ENCODE measurements around the gene PTGFRN. TPM values are rescaled to one million over a fixed set of nuclear protein-coding genes. Genes with fewer than 3 reads are reported as not detected.

The PTGFRN gene
- total RNA-seq, 2 experiments from 2014 or later: not detected

DNA sequence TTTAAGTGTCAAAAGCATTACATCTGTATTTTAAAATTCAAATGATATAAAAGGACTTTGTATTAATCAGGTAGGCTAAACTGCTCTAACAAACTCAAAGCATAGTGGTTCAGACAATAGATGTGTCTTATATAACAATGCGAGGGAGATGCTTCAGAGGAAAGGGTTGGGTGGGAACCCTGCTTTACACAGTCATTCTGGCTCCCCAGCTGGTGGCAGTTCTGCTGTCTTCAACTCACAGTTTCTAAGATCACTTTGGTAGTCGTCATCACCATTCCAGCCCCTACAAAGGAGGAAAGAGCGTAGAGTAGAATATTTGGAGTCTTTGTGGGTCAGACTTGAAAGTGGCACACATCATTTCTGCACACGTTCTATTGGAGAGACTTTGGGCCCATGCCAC is 4.2 kb downstream of the PTGFRN start:
- BruUV-seq (replicated peaks): no TSS peak
- ChIA-PET CTCF (ENCODE audit: unreplicated experiment) (no interaction called here), POLR2A (interaction anchor here (0.5 to 1.1 kb wide), 2 partner anchors 20 to 81 kb away, joined by 3 read pairs; no protein-coding TSS in a partner anchor)
- no peak for DNase-seq (ENCODE audit: low spot score)
- Histone ChIP-seq H3K4me2 (ENCODE audit: low read length) (no peak overlapping the region), H4K20me1 (ENCODE audit: insufficient read depth, low read length) (no peaks in the 10 kb centered on the region), H3K27ac (ENCODE audit: low read depth, low read length, poor library complexity, severe bottlenecking) (no peak overlapping the region), H2AFZ (ENCODE audit: low read length) (no peak overlapping the region), H3K79me2 (ENCODE audit: insufficient read depth, low read depth, low read length) (no peaks in the 10 kb centered on the region), H3K9me3 (ENCODE audit: low read length) (no peaks in the 10 kb centered on the region), H3K4me1 (ENCODE audit: insufficient read depth, low read length, poor library complexity, severe bottlenecking) (no peaks in the 10 kb centered on the region), H3K9me2 (ENCODE audit: insufficient read depth, low read length) (no peaks in the 10 kb centered on the region), H3K36me3 (ENCODE audit: insufficient read depth, low read length) (no peaks in the 10 kb centered on the region), H3K4me3 (ENCODE audit: low read depth, low read length, poor library complexity, severe bottlenecking) (no peak overlapping the region)
- TF ChIP-seq, protein P1, sequence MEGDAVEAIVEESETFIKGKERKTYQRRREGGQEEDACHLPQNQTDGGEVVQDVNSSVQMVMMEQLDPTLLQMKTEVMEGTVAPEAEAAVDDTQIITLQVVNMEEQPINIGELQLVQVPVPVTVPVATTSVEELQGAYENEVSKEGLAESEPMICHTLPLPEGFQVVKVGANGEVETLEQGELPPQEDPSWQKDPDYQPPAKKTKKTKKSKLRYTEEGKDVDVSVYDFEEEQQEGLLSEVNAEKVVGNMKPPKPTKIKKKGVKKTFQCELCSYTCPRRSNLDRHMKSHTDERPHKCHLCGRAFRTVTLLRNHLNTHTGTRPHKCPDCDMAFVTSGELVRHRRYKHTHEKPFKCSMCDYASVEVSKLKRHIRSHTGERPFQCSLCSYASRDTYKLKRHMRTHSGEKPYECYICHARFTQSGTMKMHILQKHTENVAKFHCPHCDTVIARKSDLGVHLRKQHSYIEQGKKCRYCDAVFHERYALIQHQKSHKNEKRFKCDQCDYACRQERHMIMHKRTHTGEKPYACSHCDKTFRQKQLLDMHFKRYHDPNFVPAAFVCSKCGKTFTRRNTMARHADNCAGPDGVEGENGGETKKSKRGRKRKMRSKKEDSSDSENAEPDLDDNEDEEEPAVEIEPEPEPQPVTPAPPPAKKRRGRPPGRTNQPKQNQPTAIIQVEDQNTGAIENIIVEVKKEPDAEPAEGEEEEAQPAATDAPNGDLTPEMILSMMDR (conservative IDR thresholded peaks at IDR 0.05; ENCODE audit: low read length): no peak
- TF ChIP-seq EZH2phosphoT487 (IDR thresholded peaks at IDR 0.05; ENCODE audit: borderline replicate concordance, low read depth, low read length): no peak
- intact Hi-C loops (cut with micrococcal nuclease; ENCODE audit: unreplicated experiment): no loop called here

DNA sequence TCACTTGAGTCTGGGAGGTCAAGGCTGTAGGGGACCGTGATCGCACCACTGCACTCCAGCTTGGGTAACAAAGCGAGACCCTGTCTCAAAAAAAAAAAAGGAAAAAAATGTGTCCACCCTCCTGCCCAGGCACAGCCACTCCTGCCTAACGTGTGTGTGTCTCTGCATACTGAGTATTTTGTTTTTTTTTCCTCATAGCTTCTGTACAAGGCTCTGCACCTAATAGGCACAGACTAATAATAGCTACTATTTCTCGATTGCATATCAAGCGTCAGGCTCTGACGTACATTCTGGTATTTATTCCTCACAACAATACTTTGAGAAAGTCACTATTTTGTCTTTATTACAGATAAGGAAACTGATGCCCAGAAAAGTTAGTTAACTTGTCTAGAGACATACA is 5.0 kb downstream of the PTGFRN start:
- CTCF ChIA-PET (ENCODE audit: unreplicated experiment): no interaction called here
- no peaks in the 10 kb centered on the region for H3K36me3 ChIP-seq (ENCODE audit: insufficient read depth, low read length)
- H3K9me2 ChIP-seq (ENCODE audit: insufficient read depth, low read length): no peaks in the 10 kb centered on the region
- no peaks in the 10 kb centered on the region for H3K9me3 ChIP-seq (ENCODE audit: low read length)
- no peaks in the 10 kb centered on the region for H3K79me2 ChIP-seq (ENCODE audit: insufficient read depth, low read depth, low read length)
- no peak overlapping the region for H3K27ac ChIP-seq (ENCODE audit: low read depth, low read length, poor library complexity, severe bottlenecking)
- POLR2A ChIA-PET: interaction anchor here (0.7 to 1.1 kb wide), 3 partner anchors 11 to 59 kb away, joined by 3 read pairs; no protein-coding TSS in a partner anchor
- no peak overlapping the region for H3K4me2 ChIP-seq (ENCODE audit: low read length)
- intact Hi-C loops (cut with micrococcal nuclease; ENCODE audit: unreplicated experiment): no loop called here
- no peaks in the 10 kb centered on the region for H3K4me1 ChIP-seq (ENCODE audit: insufficient read depth, low read length, poor library complexity, severe bottlenecking)
- H2AFZ ChIP-seq (ENCODE audit: low read length): no peak overlapping the region
- TF ChIP-seq EZH2phosphoT487 (IDR thresholded peaks at IDR 0.05; ENCODE audit: borderline replicate concordance, low read depth, low read length): no peak
- TF ChIP-seq, protein P1 (conservative IDR thresholded peaks at IDR 0.05; ENCODE audit: low read length): no peak
- H3K4me3 ChIP-seq (ENCODE audit: low read depth, low read length, poor library complexity, severe bottlenecking): no peak overlapping the region
- BruUV-seq (replicated peaks): no TSS peak
- H4K20me1 ChIP-seq (ENCODE audit: insufficient read depth, low read length): no peaks in the 10 kb centered on the region
- no peak for DNase-seq (ENCODE audit: low spot score)

DNA sequence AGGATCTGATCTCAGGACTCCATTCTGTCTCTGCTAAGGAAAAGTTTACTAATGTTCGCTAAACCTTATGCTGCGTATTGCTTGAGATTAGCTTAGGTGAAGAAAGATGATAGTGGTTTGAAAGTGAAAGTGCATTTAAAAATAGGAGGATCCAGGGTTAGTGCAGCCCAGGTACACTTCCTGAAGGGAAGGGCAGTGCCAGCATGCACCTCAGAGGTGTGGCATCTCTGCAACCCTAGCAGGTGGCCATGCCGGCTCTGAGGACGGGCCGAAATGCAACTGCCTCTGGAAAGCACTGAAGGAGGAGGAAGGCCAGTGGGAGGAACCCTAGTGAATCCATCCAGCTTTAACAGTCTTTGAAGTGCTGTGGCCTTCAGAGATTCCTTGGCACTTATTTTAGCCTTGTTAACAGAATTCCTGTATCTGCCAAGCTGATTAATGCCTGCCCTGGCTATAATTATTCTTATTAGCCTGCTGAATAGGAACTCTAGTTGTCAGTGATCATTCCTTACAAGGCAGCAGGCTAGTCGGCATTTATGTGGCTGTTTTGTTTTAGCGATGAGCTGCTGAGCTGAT is 5.5 kb downstream of the PTGFRN start:
- TF ChIP-seq, protein P1 (conservative IDR thresholded peaks at IDR 0.05; ENCODE audit: low read length): no peak
- no peak for TF ChIP-seq EZH2phosphoT487 (IDR thresholded peaks at IDR 0.05; ENCODE audit: borderline replicate concordance, low read depth, low read length)
- BruUV-seq (replicated peaks): no TSS peak
- Histone ChIP-seq H2AFZ (ENCODE audit: low read length) (no peak overlapping the region), H3K79me2 (ENCODE audit: insufficient read depth, low read depth, low read length) (no peaks in the 10 kb centered on the region), H3K36me3 (ENCODE audit: insufficient read depth, low read length) (no peaks in the 10 kb centered on the region), H3K4me1 (ENCODE audit: insufficient read depth, low read length, poor library complexity, severe bottlenecking) (no peaks in the 10 kb centered on the region), H4K20me1 (ENCODE audit: insufficient read depth, low read length) (no peaks in the 10 kb centered on the region), H3K4me2 (ENCODE audit: low read length) (no peak overlapping the region), H3K4me3 (ENCODE audit: low read depth, low read length, poor library complexity, severe bottlenecking) (no peak overlapping the region), H3K9me3 (ENCODE audit: low read length) (no peaks in the 10 kb centered on the region), H3K9me2 (ENCODE audit: insufficient read depth, low read length) (no peaks in the 10 kb centered on the region), H3K27ac (ENCODE audit: low read depth, low read length, poor library complexity, severe bottlenecking) (no peak overlapping the region)
- CTCF ChIA-PET (ENCODE audit: unreplicated experiment): no interaction called here
- DNase-seq (ENCODE audit: low spot score): no peak
- intact Hi-C loops (cut with micrococcal nuclease; ENCODE audit: unreplicated experiment): no loop called here
- POLR2A ChIA-PET: interaction anchor here (0.7 to 0.9 kb wide), 2 partner anchors 12 to 59 kb away, joined by 3 read pairs; no protein-coding TSS in a partner anchor
